GM19035 (cell line): Measurements from ENCODE around the gene OTX1.
"Not testable (repeated sequence)": the region's sequence is repeated elsewhere in the genome, so short reads cannot be mapped to it uniquely, and the experiment has no call there.

Source experiments
- ATAC-seq: cut with Tn5 transposase; IDR thresholded peaks from one replicate; pipeline ENCODE4 v1.9.1; 2021; ENCODE audit not compliant: unreplicated experiment

The OTX1 gene

GRCh38 chr2:63058921-63059792 lies 8.5 kb downstream of the OTX1 start:
- no peak for ATAC-seq

GRCh38 chr2:63059793-63060471 lies 9.3 kb downstream of the OTX1 start:
- no peak for ATAC-seq

GRCh38 chr2:63060472-63060991 lies 9.9 kb downstream of the OTX1 start:
- no peak for ATAC-seq

- ATAC-seq, result no peak
Measured at GRCh38 chr2:63064197-63064596, 13.6 kb downstream of the OTX1 start.

- ATAC-seq, result no peak
Measured at GRCh38 chr2:63064661-63065060, 14.0 kb downstream of the OTX1 start.

- no peak for ATAC-seq
Measured at GRCh38 chr2:63066265-63066664, 15.6 kb downstream of the OTX1 start.

- no peak for ATAC-seq
Measured at GRCh38 chr2:63066838-63067237, 16.2 kb downstream of the OTX1 start.

- no peak for ATAC-seq
Measured at GRCh38 chr2:63071664-63072063, 21.0 kb downstream of the OTX1 start.

GRCh38 chr2:63073994-63074393 lies 23.4 kb downstream of the OTX1 start:
- no peak for ATAC-seq

- not testable (repeated sequence) for ATAC-seq
Measured at GRCh38 chr2:63074399-63074798, 23.8 kb downstream of the OTX1 start.

GRCh38 chr2:63078852-63079606 lies 28.4 kb downstream of the OTX1 start:
- peak; percentile 71 for ATAC-seq

GRCh38 chr2:63081404-63081803 lies 30.8 kb downstream of the OTX1 start:
- no peak for ATAC-seq

- no peak for ATAC-seq
Measured at GRCh38 chr2:63086687-63087086, 36.1 kb downstream of the OTX1 start.

- ATAC-seq, result no peak
Measured at GRCh38 chr2:63092401-63092800, 41.8 kb downstream of the OTX1 start.

- ATAC-seq, result no peak
Measured at GRCh38 chr2:63092857-63093256, 42.2 kb downstream of the OTX1 start.

GRCh38 chr2:63093502-63093901 lies 42.9 kb downstream of the OTX1 start:
- ATAC-seq, result no peak

- ATAC-seq, result no peak
Measured at GRCh38 chr2:63096491-63096890, 45.9 kb downstream of the OTX1 start.

- ATAC-seq, result no peak
Measured at GRCh38 chr2:63099032-63099431, 48.4 kb downstream of the OTX1 start.

GRCh38 chr2:63101954-63102353 lies 51.3 kb downstream of the OTX1 start:
- no peak for ATAC-seq

- no peak for ATAC-seq
Measured at GRCh38 chr2:63104482-63104881, 53.9 kb downstream of the OTX1 start.
